Esophagus muscularis mucosa (tissue), 4 donors: Measurements from ENCODE around the gene NBL1.

Experiments used
- CTCF ChIP-seq, 3 experiments: fragments of 200-600 bp in 2 of 3; fragments of 450-650 bp in 1 of 3; sonication (generic) in 2 of 3; IDR thresholded peaks; one replicate each; pipeline ENCODE4 v1.5.1; 2017 to 2019; ENCODE audit warnings: antibody characterized with exemption in 3 of 3, mild to moderate bottlenecking in 2 of 3, moderate library complexity in 1 of 3
- EP300 ChIP-seq: sonication (generic); formaldehyde crosslinking; IDR thresholded peaks from one replicate; pipeline ENCODE4 v1.6.1; 2017; ENCODE audit warnings: antibody characterized with exemption
- POLR2A ChIP-seq: fragments of 450-650 bp; IDR thresholded peaks from one replicate; pipeline ENCODE4 v1.6.1; 2017; ENCODE audit warnings: antibody characterized with exemption, moderate library complexity, mild to moderate bottlenecking, low read depth
- POLR2AphosphoS5 ChIP-seq, 2 donors: sonication (generic); formaldehyde crosslinking; IDR thresholded peaks; one replicate each; pipeline ENCODE4 v1.6.1; 2017; ENCODE audit warnings: antibody characterized with exemption in 2 of 2

- TF ChIP-seq EP300 (no peak), POLR2AphosphoS5 (IDR thresholded peaks at IDR 0.05) (peak in 1 of 2 donors; percentile 29), CTCF (IDR thresholded peaks at IDR 0.05) (no peak), POLR2A (no peak)
Observed at GRCh38 chr1:19639999-19640362, 4.1 kb upstream of the NBL1 start.
